Measurements from ENCODE around the gene ARHGAP25.

The ARHGAP25 gene

GRCh38 chr2:68742626-68743415 lies 8.2 kb downstream of the ARHGAP25 start:
- DNase-seq (ENCODE audit: low read depth): no peak

GRCh38 chr2:68743531-68743930 lies 8.9 kb downstream of the ARHGAP25 start:
- DNase-seq (ENCODE audit: low read depth): no peak

GRCh38 chr2:68744366-68744912 lies 9.8 kb downstream of the ARHGAP25 start:
- no peak for DNase-seq (ENCODE audit: low read depth)

GRCh38 chr2:68745006-68745405 lies 10.4 kb downstream of the ARHGAP25 start:
- no peak for DNase-seq (ENCODE audit: low read depth)

GRCh38 chr2:68746408-68746807 lies 11.8 kb downstream of the ARHGAP25 start:
- DNase-seq (ENCODE audit: low read depth): no peak

GRCh38 chr2:68747413-68747812 lies 12.8 kb downstream of the ARHGAP25 start:
- no peak for DNase-seq (ENCODE audit: low read depth)

GRCh38 chr2:68747900-68748299 lies 13.3 kb downstream of the ARHGAP25 start:
- no peak for DNase-seq (ENCODE audit: low read depth)

- DNase-seq (ENCODE audit: low read depth): no peak
Observed at GRCh38 chr2:68748568-68748967, 14.0 kb downstream of the ARHGAP25 start.

- no peak for DNase-seq (ENCODE audit: low read depth)
Observed at GRCh38 chr2:68749345-68749744, 14.7 kb downstream of the ARHGAP25 start.

GRCh38 chr2:68750592-68751396 lies 16.2 kb downstream of the ARHGAP25 start:
- no peak for DNase-seq (ENCODE audit: low read depth)

- DNase-seq (ENCODE audit: low read depth): peak; percentile 86
Observed at GRCh38 chr2:68751397-68752339, 17.1 kb downstream of the ARHGAP25 start.

- DNase-seq (ENCODE audit: low read depth): no peak
Observed at GRCh38 chr2:68753318-68753717, 18.7 kb downstream of the ARHGAP25 start.

- peak; percentile 24 for DNase-seq (ENCODE audit: low read depth)
Observed at GRCh38 chr2:68755071-68755470, 20.5 kb downstream of the ARHGAP25 start.

GRCh38 chr2:68756178-68756577 lies 21.6 kb downstream of the ARHGAP25 start:
- DNase-seq (ENCODE audit: low read depth): no peak

GRCh38 chr2:68757081-68757480 lies 22.5 kb downstream of the ARHGAP25 start:
- no peak for DNase-seq (ENCODE audit: low read depth)

GRCh38 chr2:68762100-68762499 lies 27.5 kb downstream of the ARHGAP25 start:
- DNase-seq (ENCODE audit: low read depth): no peak

- peak; percentile 14 for DNase-seq (ENCODE audit: low read depth)
Observed at GRCh38 chr2:68762665-68763064, 28.1 kb downstream of the ARHGAP25 start.

GRCh38 chr2:68764041-68764805 lies 29.6 kb downstream of the ARHGAP25 start:
- DNase-seq (ENCODE audit: low read depth): no peak

- DNase-seq (ENCODE audit: low read depth): no peak
Observed at GRCh38 chr2:68764806-68765311, 30.2 kb downstream of the ARHGAP25 start.

- peak; percentile 32 for DNase-seq (ENCODE audit: low read depth)
Observed at GRCh38 chr2:68765739-68766375, 31.2 kb downstream of the ARHGAP25 start.
